A549 (cell line): Measurements from ENCODE around the gene LPAR1. TPM values are rescaled to one million over a fixed set of nuclear protein-coding genes. Genes with fewer than 3 reads are reported as not detected.

Experiments used
- ATAC-seq, 2 experiments: fragments of 200-7000 bp in 1 of 2; fragments of >200 bp in 1 of 2; cut with Nextera tagmentation in 1 of 2; cut with Tn5 transposase in 1 of 2; 3 replicates each; pipeline versions ENCODE4 v1.8.0 to v1.9.1; 2018 to 2020; ENCODE audit warnings: mild to moderate bottlenecking in 1 of 2, moderate library complexity in 1 of 2
- CTCF ChIA-PET: fragments of 300-600 bp; sonication (Branson Sonifier 250); formaldehyde crosslinking; extraction: SDS; loops from one replicate; lab custom pipeline; 2021; ENCODE audit warnings: antibody characterized with exemption, inconsistent platforms; lab: Yijun Ruan, JAX
- POLR2A ChIA-PET: fragments of 350-600 bp; formaldehyde crosslinking; extraction: SDS; loops from one replicate; lab custom pipeline; 2021; ENCODE audit warnings: antibody characterized with exemption, inconsistent platforms; lab: Yijun Ruan, JAX
- DNase-seq, 2 experiments: peaks; one replicate each; pipeline versions ENCODE4 v3.0.0 to v3.0.0-alpha.2; 2011 to 2016; ENCODE audit warnings: low read depth in 1 of 2, low spot score in 1 of 2
- FAIRE-seq: peaks from 2 replicates; lab custom pipeline; 2011; peaks lifted over from hg19 to GRCh38; lab: Jason Lieb, UNC
- H3K27ac ChIP-seq, 2 experiments: fragments of >200 bp; sonication (Bioruptor Twin); formaldehyde crosslinking; 3 replicates each; pipeline ENCODE4 v1.5.1; 2016 to 2017
- H3K4me1 ChIP-seq: fragments of >200 bp; sonication (Bioruptor Twin); formaldehyde crosslinking; 3 replicates; pipeline ENCODE4 v1.6.1; 2016
- H3K4me2 ChIP-seq: fragments of >200 bp; sonication (Bioruptor Twin); formaldehyde crosslinking; 3 replicates; pipeline ENCODE4 v1.6.1; 2016
- H3K4me3 ChIP-seq: fragments of >200 bp; sonication (Bioruptor Twin); formaldehyde crosslinking; 3 replicates; pipeline ENCODE4 v1.5.1; 2016
- H3K9me3 ChIP-seq: fragments of >200 bp; sonication (Bioruptor Twin); formaldehyde crosslinking; 3 replicates; pipeline ENCODE4 v1.6.1; 2016
- CHD2 ChIP-seq: fragments of 150-350 bp; IDR thresholded peaks from 2 replicates; pipeline ENCODE4 v1.6.1; 2014; ENCODE audit warnings: low read length; ENCODE audit not compliant: partially characterized antibody
- CHD4 ChIP-seq: fragments of 200-600 bp; sonication (generic); IDR thresholded peaks from 2 replicates; pipeline ENCODE4 v1.6.1; 2016; ENCODE audit warnings: antibody characterized with exemption, mild to moderate bottlenecking, borderline replicate concordance
- CTCF ChIP-seq: fragments of >200 bp; sonication (Bioruptor Twin); formaldehyde crosslinking; IDR thresholded peaks from 3 replicates; pipeline ENCODE4 v1.5.1; 2016
- EHMT2 ChIP-seq: fragments of 200-600 bp; sonication (generic); IDR thresholded peaks from 2 replicates; pipeline ENCODE4 v1.6.1; 2016; ENCODE audit warnings: antibody characterized with exemption, low read depth, mild to moderate bottlenecking, moderate library complexity
- EP300 ChIP-seq, 2 experiments: fragments of >200 bp; sonication (Bioruptor Twin); formaldehyde crosslinking; IDR thresholded peaks; 2 replicates in 1 of 2; 3 replicates in 1 of 2; pipeline ENCODE4 v1.6.1; 2016 to 2017
- ESRRA ChIP-seq: fragments of 150-350 bp; IDR thresholded peaks from 2 replicates; pipeline ENCODE4 v1.6.1; 2014; ENCODE audit warnings: mild to moderate bottlenecking, low read length, borderline replicate concordance
- FOSB ChIP-seq: fragments of 250-450 bp; sonication (Bioruptor Pico); IDR thresholded peaks from 2 replicates; pipeline ENCODE4 v1.5.0; 2020; ENCODE audit warnings: mild to moderate bottlenecking, moderate library complexity
- GATA3 ChIP-seq: IDR thresholded peaks from 2 replicates; pipeline ENCODE4 v1.6.1; 2012; ENCODE audit warnings: borderline replicate concordance
- HEYL ChIP-seq: fragments of 250-450 bp; sonication (Bioruptor Pico); IDR thresholded peaks from 2 replicates; pipeline ENCODE4 v1.8.0; 2021; ENCODE audit warnings: mild to moderate bottlenecking, moderate library complexity
- HOXB13 ChIP-seq: fragments of 250-450 bp; sonication (Bioruptor Pico); IDR thresholded peaks from 2 replicates; pipeline ENCODE4 v1.5.0; 2020; ENCODE audit warnings: low read depth, mild to moderate bottlenecking, moderate library complexity
- HOXB5 ChIP-seq: fragments of 250-450 bp; sonication (Bioruptor Pico); IDR thresholded peaks from 2 replicates; pipeline ENCODE4 v1.5.0; 2020; ENCODE audit warnings: mild to moderate bottlenecking, moderate library complexity
- JUN ChIP-seq, 2 experiments: fragments of >200 bp; sonication (Bioruptor Twin); formaldehyde crosslinking; IDR thresholded peaks; 2 replicates in 1 of 2; 3 replicates in 1 of 2; pipeline ENCODE4 v1.6.1; 2016 to 2017
- MAFK ChIP-seq: fragments of 450-650 bp; IDR thresholded peaks from 2 replicates; pipeline ENCODE4 v1.6.1; 2014; ENCODE audit not compliant: partially characterized antibody
- NPAS2 ChIP-seq: fragments of 250-450 bp; sonication (Bioruptor Pico); IDR thresholded peaks from 2 replicates; pipeline ENCODE4 v1.8.0; 2022; ENCODE audit warnings: mild to moderate bottlenecking, moderate library complexity, borderline replicate concordance
- NR3C1 ChIP-seq: fragments of >200 bp; sonication (Bioruptor Twin); formaldehyde crosslinking; IDR thresholded peaks from 3 replicates; pipeline ENCODE4 v1.6.1; 2017
- PHF8 ChIP-seq: fragments of 200-600 bp; sonication (generic); IDR thresholded peaks from 2 replicates; pipeline ENCODE4 v1.6.1; 2016; ENCODE audit warnings: low read depth, mild to moderate bottlenecking, antibody characterized with exemption, moderate library complexity, borderline replicate concordance
- POLR2AphosphoS2 ChIP-seq: conservative IDR thresholded peaks from 2 replicates; pipeline ENCODE4 v1.6.1; 2012; ENCODE audit warnings: low read length, improper control_type of control experiment, inconsistent platforms
- RAD21 ChIP-seq, 2 experiments: fragments of >200 bp in 1 of 2; sonication (Bioruptor Twin) in 1 of 2; formaldehyde crosslinking in 1 of 2; IDR thresholded peaks in 1 of 2; conservative IDR thresholded peaks in 1 of 2; 2 replicates in 1 of 2; 3 replicates in 1 of 2; pipeline ENCODE4 v1.6.1; 2012 to 2018; ENCODE audit warnings: inconsistent platforms in 1 of 2
- SMC3 ChIP-seq: fragments of >200 bp; sonication (Bioruptor Twin); formaldehyde crosslinking; IDR thresholded peaks from 3 replicates; pipeline ENCODE4 v1.6.1; 2018; ENCODE audit warnings: inconsistent platforms
- TFCP2L1 ChIP-seq: fragments of 250-450 bp; sonication (Bioruptor Pico); IDR thresholded peaks from 2 replicates; pipeline ENCODE4 v1.5.0; 2021; ENCODE audit warnings: mild to moderate bottlenecking
- ZFP36 ChIP-seq: fragments of 450-650 bp; IDR thresholded peaks from 2 replicates; pipeline ENCODE4 v1.6.1; 2014; ENCODE audit warnings: borderline replicate concordance; ENCODE audit not compliant: partially characterized antibody
- ZNF302 ChIP-seq: fragments of 250-450 bp; sonication (Bioruptor Pico); IDR thresholded peaks from 2 replicates; pipeline ENCODE4 v1.9.0; 2021; ENCODE audit warnings: inconsistent platforms, mild to moderate bottlenecking, moderate library complexity
- WGBS: methylation state at CpG from one replicate; pipeline ENCODE4 v1.1.6; 2017; ENCODE audit errors: missing lambda C conversion rate; 5-methylcytosine and 5-hydroxymethylcytosine counted together
- polyA plus RNA-seq, 4 experiments: library from polyadenylated mRNA; depleted of rRNA in 3 of 4; stranded (reverse); fragments of >200 nt; fragmentation: RNase III in 1 of 4; extraction: RNeasy Plus Mini Kit Qiagen cat#74134 plus additional on column Dnase treatment in 1 of 4; gene quantifications; 2 replicates in 3 of 4; 3 replicates in 1 of 4; pipeline ENCODE4 v1.2.3, GENCODE V29; 2011 to 2017
- TF ChIP-seq, protein P1 (sequence below): fragments of 200-600 bp; sonication (generic); IDR thresholded peaks from 2 replicates; pipeline ENCODE4 v1.6.1; 2016; ENCODE audit warnings: antibody characterized with exemption, mild to moderate bottlenecking, moderate library complexity

LPAR1 gene
- polyA plus RNA-seq, 2 of the 4 experiments (the other 2 are of a cell fraction): 15.8 to 33.7 TPM

DNA sequence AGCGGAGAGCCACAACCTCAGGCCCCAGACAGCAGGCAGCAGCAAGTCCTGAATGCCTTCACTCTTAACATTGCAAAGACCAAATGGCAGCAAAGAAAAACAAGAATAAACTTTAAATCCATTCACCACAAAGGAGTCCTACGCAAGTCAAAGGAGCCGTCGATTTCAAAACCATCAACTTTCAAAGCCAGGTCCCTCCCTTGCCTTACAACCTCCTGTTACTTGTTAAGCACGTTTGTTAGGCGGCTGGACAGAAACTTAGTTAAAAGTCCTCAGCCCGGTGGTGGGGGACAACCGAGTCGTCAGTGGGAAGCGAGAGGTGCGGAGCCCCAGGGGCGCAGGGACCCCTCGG, 938 bp downstream of the LPAR1 start:
- POLR2A ChIA-PET: no interaction called here
- Histone ChIP-seq H3K4me1 (peaks cover 37% of the 10 kb centered on the region), H3K4me3 (peak overlapping the region; percentile 70), H3K4me2 (peak overlapping the region; percentile 77), H3K9me3 (no peaks in the 10 kb centered on the region), H3K27ac (peak overlapping the region; percentile 90 to 96)
- CTCF ChIA-PET: interaction anchor here (2.0 kb wide), 1 partner anchor 17 kb away, joined by 5 read pairs; no protein-coding TSS in a partner anchor
- WGBS: 13% methylated on average over 9 of the region's 13 CpGs
- ATAC-seq (peak; percentile 12; a peak in 3 of 6 replicates), FAIRE-seq (no peak), DNase-seq (peak in 1 of 2 experiments; percentile 23)
- TF ChIP-seq PHF8 (no peak), ESRRA (no peak), NR3C1 (no peak), HOXB13 (no peak), CHD2 (no peak)

GRCh38 chr9:111036946-111037345, 1.3 kb downstream of the LPAR1 start:
- Histone ChIP-seq H3K4me2 (peak overlapping the region; percentile 77), H3K4me1 (peaks cover 37% of the 10 kb centered on the region), H3K4me3 (peak overlapping the region; percentile 70), H3K9me3 (no peaks in the 10 kb centered on the region), H3K27ac (peak overlapping the region; percentile 90 to 96)
- ATAC-seq (no peak), DNase-seq (no peak), FAIRE-seq (no peak)
- TF ChIP-seq MAFK: peak; percentile 82
- no peak for TF ChIP-seq TFCP2L1 (CRISPR knock-in tag)
- ChIA-PET CTCF (interaction anchor here (0.9 to 2.0 kb wide), 4 partner anchors 17 to 322 kb away, joined by 3 to 5 read pairs (median 4); no protein-coding TSS in a partner anchor), POLR2A (interaction anchor here (0.5 to 0.7 kb wide), 2 partner anchors 208 to 234 kb away, joined by 4 read pairs; no protein-coding TSS in a partner anchor)
- 24% methylated on average over 8 of the region's 8 CpGs for whole genome bisulfite sequencing

DNA sequence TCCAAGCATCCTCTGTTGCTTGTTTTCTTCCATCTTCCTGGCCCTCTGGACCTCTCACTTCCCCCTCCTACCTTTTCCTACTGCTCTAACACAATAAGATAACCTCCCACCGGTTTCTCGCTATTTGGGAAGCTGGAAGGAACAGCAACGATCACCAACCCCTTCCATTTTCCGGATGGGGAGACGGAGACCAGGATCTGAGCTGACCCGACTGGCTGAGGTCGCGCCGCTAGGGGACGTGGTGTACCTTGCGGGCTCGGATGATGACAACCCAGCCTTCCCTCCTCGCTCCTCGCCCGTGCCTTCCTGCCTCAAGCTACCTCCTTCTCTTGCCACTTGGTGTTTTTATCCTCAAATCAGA, 1.9 kb downstream of the LPAR1 start:
- Histone ChIP-seq H3K4me2 (peak overlapping the region; percentile 77), H3K9me3 (no peaks in the 10 kb centered on the region), H3K4me1 (peaks cover 37% of the 10 kb centered on the region), H3K4me3 (peak overlapping the region; percentile 70)
- ATAC-seq (peak in 1 of 2 experiments; percentile 24; a peak in 2 of 6 replicates), DNase-seq (peak in 1 of 2 experiments; percentile 34), FAIRE-seq (no peak)
- CTCF ChIA-PET: interaction anchor here (0.6 to 2.0 kb wide), 6 partner anchors 10 to 1786 kb away, joined by 3 to 5 read pairs (median 4); no protein-coding TSS in a partner anchor
- WGBS: 59% methylated on average over 15 of the region's 15 CpGs
- POLR2A ChIA-PET: interaction anchor here (0.5 to 0.7 kb wide), 3 partner anchors 209 to 504 kb away, joined by 3 to 4 read pairs (median 4); no protein-coding TSS in a partner anchor
- TF ChIP-seq HEYL (CRISPR knock-in tag) (no peak), RAD21 (conservative IDR thresholded peaks at IDR 0.05 in 1 of 2, IDR thresholded peaks at IDR 0.05 in 1 of 2) (peak; percentile 28 to 40; a peak in 2 of 5 replicates), FOSB (CRISPR knock-in tag) (no peak), EP300 (IDR thresholded peaks at IDR 0.05) (no peak), EHMT2 (no peak), CTCF (peak; percentile 33; the same call in 2 of the 3 replicates), HOXB5 (no peak), SMC3 (peak; percentile 33; the same call in 2 of the 3 replicates)
- TF ChIP-seq, all 56 proteins: peak for 3
- peak overlapping the region; percentile 90 to 96 for H3K27ac ChIP-seq

GRCh38 chr9:111035543-111036428, 2.5 kb downstream of the LPAR1 start:
- Histone ChIP-seq H3K4me1 (peaks cover 37% of the 10 kb centered on the region), H3K4me3 (peak overlapping the region; percentile 70), H3K9me3 (no peaks in the 10 kb centered on the region), H3K4me2 (peak overlapping the region; percentile 77), H3K27ac (peak overlapping the region; percentile 90 to 96)
- DNase-seq: no peak
- 81% methylated on average over 3 of the region's 3 CpGs for WGBS
- ChIA-PET CTCF (interaction anchor here (0.6 to 2.0 kb wide), 7 partner anchors 10 to 1786 kb away, joined by 3 to 5 read pairs (median 4); no protein-coding TSS in a partner anchor), POLR2A (interaction anchor here (0.6 to 1.0 kb wide), 4 partner anchors 123 to 684 kb away, joined by 3 to 5 read pairs (median 4); no protein-coding TSS in a partner anchor)
- no peak for FAIRE-seq
- no peak for ATAC-seq
- TF ChIP-seq CHD4 (no peak), POLR2AphosphoS2 (no peak), RAD21 (conservative IDR thresholded peaks at IDR 0.05 in 1 of 2, IDR thresholded peaks at IDR 0.05 in 1 of 2) (no peak), JUN (IDR thresholded peaks at IDR 0.05) (no peak), TFCP2L1 (CRISPR knock-in tag) (no peak), ZFP36 (no peak), NPAS2 (CRISPR knock-in tag) (no peak), GATA3 (no peak), ZNF302 (CRISPR knock-in tag) (no peak)
- TF ChIP-seq, protein P1, sequence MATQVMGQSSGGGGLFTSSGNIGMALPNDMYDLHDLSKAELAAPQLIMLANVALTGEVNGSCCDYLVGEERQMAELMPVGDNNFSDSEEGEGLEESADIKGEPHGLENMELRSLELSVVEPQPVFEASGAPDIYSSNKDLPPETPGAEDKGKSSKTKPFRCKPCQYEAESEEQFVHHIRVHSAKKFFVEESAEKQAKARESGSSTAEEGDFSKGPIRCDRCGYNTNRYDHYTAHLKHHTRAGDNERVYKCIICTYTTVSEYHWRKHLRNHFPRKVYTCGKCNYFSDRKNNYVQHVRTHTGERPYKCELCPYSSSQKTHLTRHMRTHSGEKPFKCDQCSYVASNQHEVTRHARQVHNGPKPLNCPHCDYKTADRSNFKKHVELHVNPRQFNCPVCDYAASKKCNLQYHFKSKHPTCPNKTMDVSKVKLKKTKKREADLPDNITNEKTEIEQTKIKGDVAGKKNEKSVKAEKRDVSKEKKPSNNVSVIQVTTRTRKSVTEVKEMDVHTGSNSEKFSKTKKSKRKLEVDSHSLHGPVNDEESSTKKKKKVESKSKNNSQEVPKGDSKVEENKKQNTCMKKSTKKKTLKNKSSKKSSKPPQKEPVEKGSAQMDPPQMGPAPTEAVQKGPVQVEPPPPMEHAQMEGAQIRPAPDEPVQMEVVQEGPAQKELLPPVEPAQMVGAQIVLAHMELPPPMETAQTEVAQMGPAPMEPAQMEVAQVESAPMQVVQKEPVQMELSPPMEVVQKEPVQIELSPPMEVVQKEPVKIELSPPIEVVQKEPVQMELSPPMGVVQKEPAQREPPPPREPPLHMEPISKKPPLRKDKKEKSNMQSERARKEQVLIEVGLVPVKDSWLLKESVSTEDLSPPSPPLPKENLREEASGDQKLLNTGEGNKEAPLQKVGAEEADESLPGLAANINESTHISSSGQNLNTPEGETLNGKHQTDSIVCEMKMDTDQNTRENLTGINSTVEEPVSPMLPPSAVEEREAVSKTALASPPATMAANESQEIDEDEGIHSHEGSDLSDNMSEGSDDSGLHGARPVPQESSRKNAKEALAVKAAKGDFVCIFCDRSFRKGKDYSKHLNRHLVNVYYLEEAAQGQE: no peak
